Measurements from ENCODE around the gene COPG1.
A peak's percentile ranks its signal among the peaks of the same experiment; 100 is the strongest.

Gene COPG1

DNA sequence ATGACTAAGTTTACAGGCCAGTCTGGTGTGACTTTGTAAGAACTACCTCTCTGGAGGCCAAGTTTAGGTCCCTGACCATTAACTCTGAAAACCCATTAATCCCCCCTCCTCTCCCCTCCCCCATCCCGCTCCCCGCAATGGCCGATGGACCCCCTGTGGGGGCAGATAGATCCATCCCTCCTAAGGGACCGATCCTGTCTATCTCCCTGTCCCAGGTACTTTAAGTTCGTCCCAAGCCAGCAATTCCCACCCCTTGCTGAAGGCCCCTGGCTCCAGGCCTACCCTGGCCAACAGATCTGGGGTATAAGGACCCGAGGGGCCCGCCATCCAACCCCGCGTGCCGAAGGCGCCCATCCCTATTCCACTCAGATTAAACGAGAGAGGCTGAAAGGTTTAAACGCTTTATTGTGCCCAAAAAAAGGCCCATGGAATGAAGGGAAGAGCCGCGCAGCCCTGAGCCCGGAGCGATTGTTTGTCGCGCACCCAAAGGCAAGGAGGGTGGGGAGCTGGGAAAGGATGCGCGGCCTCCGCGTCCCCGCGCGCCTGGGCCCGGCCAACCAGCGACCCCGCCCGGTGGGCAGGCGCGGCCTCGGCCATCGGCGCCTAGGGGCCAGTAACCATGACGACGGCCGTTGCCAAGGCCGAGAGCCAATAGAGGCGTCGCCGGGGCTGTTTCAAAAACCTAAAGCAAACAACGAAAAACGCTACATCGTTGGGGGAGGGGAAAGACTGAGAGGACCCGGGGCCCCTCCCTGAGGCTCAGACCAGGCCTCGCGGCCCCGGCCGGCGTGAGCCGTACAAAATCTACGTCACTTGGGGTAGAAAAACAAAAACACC, 65.2 kb downstream of the COPG1 start:
- peak; percentile 93 for DNase-seq (ENCODE audit: low spot score)

- no peak for DNase-seq (ENCODE audit: low spot score)
Measured at GRCh38 chr3:129315223-129315997, 66.0 kb downstream of the COPG1 start.

GRCh38 chr3:129315998-129316247, 66.5 kb downstream of the COPG1 start:
- DNase-seq (ENCODE audit: low spot score) = no peak

DNA sequence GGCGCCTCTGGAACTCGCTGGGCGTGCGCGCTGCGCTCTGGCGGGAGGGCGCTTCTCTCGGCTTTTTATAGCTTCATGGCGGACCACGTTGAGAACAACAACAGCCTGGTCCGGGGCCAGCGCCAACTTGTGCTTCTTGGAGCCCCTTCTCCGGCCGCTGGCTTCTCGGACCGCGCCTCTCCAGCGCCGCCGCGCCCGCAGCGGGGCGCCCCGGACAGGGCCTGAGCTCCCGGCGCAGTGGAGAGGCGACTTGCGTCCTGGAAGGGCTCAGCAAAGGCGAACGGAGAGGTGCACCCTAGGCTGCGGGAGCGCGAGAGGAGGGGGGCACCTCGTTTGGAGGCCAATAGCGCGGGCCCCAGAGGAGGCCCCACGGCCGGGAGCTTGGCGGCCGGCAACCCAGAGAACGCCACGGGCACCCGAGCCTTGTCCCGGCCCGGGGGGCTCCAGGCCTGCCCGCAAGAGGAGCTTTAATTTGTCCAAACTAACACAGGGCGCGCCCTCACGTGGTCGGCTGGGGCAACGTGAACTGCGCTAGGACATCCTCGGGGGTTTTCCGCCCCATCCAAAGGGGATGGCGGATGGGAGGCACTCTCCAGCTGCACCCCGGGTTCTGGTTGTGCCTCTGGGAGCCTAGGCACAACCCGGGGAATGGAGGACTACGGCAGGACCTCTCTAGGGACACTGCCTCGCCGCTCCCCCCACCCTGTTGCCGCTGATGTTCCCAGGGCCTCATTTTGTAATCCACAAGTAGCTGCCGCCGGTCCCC, 67.0 kb downstream of the COPG1 start:
- peak; percentile 82 for DNase-seq (ENCODE audit: low spot score)

DNA sequence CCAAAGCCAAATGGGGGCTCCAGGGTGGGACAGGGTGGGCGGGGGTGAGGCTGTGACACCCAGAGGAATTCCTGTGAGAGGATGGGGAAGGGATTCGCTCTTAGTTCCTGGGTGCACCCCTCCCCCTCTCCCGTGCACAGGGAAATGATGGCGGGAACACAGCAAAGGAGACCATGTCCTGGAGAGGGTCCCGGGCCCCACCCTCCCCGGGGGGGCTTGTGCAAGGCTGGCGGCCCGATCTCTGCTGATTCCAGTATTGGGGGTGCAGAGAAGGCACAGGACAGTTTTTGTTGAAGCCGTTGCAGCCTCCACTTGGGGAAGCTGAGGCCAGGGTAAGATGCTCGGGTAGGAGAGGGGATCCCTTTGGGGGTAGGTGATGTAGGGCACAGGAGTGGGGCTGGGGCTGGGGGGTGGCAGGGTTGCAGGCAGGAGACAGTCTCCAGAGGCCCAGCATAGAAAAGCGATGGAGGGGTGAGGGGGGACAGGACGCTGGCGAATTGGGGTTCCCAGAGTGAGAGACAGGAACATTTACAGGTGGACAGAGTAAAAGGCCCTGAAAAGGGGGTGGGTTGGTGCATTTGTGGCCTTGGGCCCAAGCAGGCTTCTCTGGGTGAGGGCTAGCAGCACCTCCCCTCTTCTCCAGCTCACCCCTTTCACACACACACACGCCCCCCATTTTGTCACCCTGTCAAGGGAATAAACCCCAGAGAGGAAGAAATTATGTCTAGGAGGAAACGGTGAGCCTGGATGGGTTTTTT, 67.8 kb downstream of the COPG1 start:
- no peak for DNase-seq (ENCODE audit: low spot score)

GRCh38 chr3:129317848-129318247, 68.4 kb downstream of the COPG1 start:
- DNase-seq (ENCODE audit: low spot score) = no peak

DNA sequence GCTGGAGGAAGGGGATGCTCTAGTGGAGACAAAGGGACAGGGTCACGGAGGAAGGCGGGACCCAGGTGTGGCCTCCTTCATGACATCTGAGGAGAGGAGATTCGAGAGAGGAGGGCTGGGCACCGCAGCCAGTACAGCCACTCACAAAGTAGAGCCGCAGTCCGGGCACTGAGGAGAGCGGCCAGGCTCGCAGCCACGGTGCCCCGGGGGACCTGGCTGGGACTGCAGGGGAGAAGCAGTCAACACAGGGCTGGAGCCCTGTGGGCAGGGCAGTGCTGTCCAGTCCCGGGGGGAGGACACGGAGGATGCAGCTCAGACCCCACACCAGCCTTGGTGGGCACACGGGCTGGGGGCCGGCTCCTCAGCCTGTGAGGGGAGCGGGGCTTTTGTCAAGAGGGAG, 69.5 kb downstream of the COPG1 start:
- DNase-seq (ENCODE audit: low spot score) = no peak

- DNase-seq (ENCODE audit: low spot score) = no peak
Measured at GRCh38 chr3:129320261-129320660, 70.9 kb downstream of the COPG1 start.

- no peak for DNase-seq (ENCODE audit: low spot score)
Measured at GRCh38 chr3:129320825-129321487, 71.5 kb downstream of the COPG1 start.

GRCh38 chr3:129321887-129322286, 72.5 kb downstream of the COPG1 start:
- no peak for DNase-seq (ENCODE audit: low spot score)

DNA sequence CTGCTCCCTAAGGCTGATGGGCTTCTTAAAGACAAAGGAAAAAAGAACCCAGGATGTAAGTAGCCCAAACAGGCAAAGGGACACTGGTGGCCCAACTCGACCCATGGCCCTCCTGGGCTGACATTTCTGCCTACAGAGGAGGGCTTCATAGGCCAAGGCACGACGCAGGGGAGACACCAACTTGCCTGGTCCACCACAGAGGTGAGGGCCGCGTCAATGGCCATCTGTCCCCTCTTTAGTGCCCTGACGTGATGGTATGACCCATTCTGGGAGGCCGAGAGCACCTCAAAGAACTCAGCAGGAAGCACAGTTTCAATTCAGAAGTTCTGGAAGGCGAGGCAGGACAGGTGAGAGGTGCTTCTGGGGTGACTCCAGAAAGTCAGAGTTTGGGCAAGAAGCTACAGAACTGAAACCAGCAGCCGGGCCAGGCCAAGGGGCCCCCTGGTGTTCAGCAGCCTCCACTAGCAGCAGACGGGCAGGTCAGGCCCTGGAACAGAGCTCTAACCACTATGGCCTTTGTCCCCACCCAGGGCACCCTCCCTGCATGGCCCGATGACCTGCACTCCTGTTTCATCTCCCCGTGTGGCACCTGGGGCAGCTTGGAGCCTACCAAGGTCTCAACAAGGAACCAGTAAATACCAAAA, 74.4 kb downstream of the COPG1 start:
- DNase-seq (ENCODE audit: low spot score) = no peak

GRCh38 chr3:129324855-129325254, 75.4 kb downstream of the COPG1 start:
- no peak for DNase-seq (ENCODE audit: low spot score)

DNA sequence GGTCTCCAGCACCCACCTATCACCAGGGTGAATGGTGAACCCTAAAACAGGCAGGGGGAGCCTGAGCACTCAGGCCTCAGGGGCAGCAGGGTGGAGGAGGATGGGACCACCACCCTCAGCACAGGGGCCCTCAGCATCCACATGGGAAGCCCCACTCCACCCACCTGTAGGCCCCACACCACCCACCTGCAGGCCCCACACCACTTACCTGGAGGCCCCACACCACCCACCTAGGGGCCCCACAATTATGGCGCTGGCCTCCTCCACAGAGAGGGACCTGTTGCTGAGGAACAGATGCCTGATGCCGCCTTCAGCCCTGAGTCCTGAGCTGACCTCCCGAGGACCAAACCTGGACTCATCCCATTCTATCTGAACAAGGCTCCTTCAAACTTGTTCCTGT, 76.0 kb downstream of the COPG1 start:
- DNase-seq (ENCODE audit: low spot score) = no peak

DNA sequence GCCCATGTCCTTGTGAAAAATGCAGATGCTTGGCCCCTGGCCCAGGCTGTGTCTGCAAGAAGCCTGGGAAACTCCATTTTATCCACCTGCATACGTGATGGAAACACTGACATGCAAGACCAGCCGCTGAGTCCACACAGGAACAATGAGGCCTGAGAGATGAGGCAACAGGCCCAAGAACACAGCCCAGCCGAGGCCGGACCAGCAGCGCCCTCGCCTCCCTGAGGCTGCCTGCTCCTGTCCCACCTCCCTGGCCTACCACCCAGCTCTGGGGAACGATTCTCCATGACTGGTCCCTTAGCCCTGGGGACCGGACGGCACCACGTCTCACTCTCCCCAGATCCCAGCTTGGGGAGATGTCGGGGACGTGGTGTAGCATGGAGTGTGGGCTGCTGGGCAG, 76.7 kb downstream of the COPG1 start:
- DNase-seq (ENCODE audit: low spot score) = no peak

DNA sequence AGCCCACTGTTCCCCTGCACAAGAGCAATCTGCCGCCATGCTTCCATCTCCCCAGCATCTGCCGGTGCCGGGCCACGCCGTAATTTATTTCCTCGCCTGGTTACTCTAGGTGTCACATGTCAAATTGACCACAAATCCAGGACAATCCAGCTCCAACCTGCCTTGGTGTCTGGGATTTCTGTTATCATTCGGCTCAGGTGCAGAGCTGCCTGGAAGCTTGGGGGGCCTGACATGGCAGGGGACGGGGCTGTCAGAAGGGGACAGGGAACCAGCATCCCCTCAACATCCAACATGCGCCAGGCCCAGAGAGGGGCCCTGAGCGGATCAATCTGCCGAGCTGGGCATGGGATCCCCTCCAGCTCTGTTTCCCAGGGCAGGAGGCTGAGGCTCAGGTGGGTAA, 77.2 kb downstream of the COPG1 start:
- DNase-seq (ENCODE audit: low spot score) = no peak

Measured in AG08395 (cell line).